IMR-90 (cell line): Measurements from ENCODE around the gene TXNDC15. TPM values are rescaled to one million over a fixed set of nuclear protein-coding genes. Genes with fewer than 3 reads are reported as not detected.

Experiments
- ATAC-seq: fragments of 200-7000 bp; cut with Tn5 transposase; 2 replicates; pipeline ENCODE4 v1.9.1; 2020; ENCODE audit warnings: low read depth, mild to moderate bottlenecking, moderate library complexity
- BruUV-seq: library from RNA; stranded (reverse); fragments of 400-500 nt; replicated peaks from 2 replicates; lab custom pipeline; 2021; lab: Mats Ljungman, UMichigan
- CTCF ChIA-PET: fragments of 300-600 bp; formaldehyde crosslinking; extraction: SDS; loops from one replicate; lab custom pipeline; 2021; ENCODE audit warnings: antibody characterized with exemption; lab: Yijun Ruan, JAX
- POLR2A ChIA-PET: fragments of 300-600 bp; sonication (Branson Sonifier 250); formaldehyde crosslinking; loops from one replicate; lab custom pipeline; 2022; ENCODE audit warnings: antibody characterized with exemption; ENCODE audit not compliant: unreplicated experiment; lab: Charles Lee
- DNase-seq: peaks from one replicate; pipeline ENCODE4 v3.0.0; 2013
- H2AFZ ChIP-seq: replicated peaks from 2 replicates; pipeline ENCODE3; 2013; ENCODE audit warnings: low read length, mild to moderate bottlenecking; ENCODE audit not compliant: poor library complexity
- H2AK5ac ChIP-seq: 2 replicates; pipeline ENCODE4 v1.6.1; 2013; ENCODE audit warnings: low read depth, low read length, inconsistent platforms
- H2AK9ac ChIP-seq: replicated peaks from 2 replicates; pipeline ENCODE3; 2013; ENCODE audit warnings: mild to moderate bottlenecking, low read depth, low read length, moderate library complexity; ENCODE audit not compliant: poor library complexity
- H2BK120ac ChIP-seq: 2 replicates; pipeline ENCODE4 v1.6.1; 2013; ENCODE audit warnings: low read depth, low read length, inconsistent platforms
- H2BK15ac ChIP-seq: 3 replicates; pipeline ENCODE4 v1.6.1; 2013; ENCODE audit warnings: low read depth, low read length, inconsistent platforms
- H2BK20ac ChIP-seq: 2 replicates; pipeline ENCODE4 v1.6.1; 2013; ENCODE audit warnings: low read depth, mild to moderate bottlenecking, inconsistent platforms, low read length, moderate library complexity
- H2BK5ac ChIP-seq: 2 replicates; pipeline ENCODE4 v1.6.1; 2013; ENCODE audit warnings: mild to moderate bottlenecking, low read depth, low read length, inconsistent platforms; ENCODE audit not compliant: poor library complexity, severe bottlenecking
- H3K14ac ChIP-seq: replicated peaks from 2 replicates; pipeline ENCODE4 v1.6.1; 2013; ENCODE audit warnings: low read depth, low read length, inconsistent platforms
- H3K18ac ChIP-seq: 2 replicates; pipeline ENCODE4 v1.6.1; 2013; ENCODE audit warnings: low read depth, low read length, control low read depth
- H3K23ac ChIP-seq: 2 replicates; pipeline ENCODE4 v1.6.1; 2013; ENCODE audit warnings: low read depth, low read length, inconsistent platforms
- H3K27ac ChIP-seq: 2 replicates; pipeline ENCODE4 v1.5.1; 2013; ENCODE audit warnings: mild to moderate bottlenecking, control low read depth, low read length; ENCODE audit not compliant: insufficient read depth
- H3K27me3 ChIP-seq: 2 replicates; pipeline ENCODE4 v1.6.1; 2013; ENCODE audit warnings: low read length; ENCODE audit not compliant: control insufficient read depth, insufficient read depth
- H3K36me3 ChIP-seq: 2 replicates; pipeline ENCODE4 v1.6.1; 2013; ENCODE audit warnings: low read length, mixed read lengths; ENCODE audit not compliant: control insufficient read depth, insufficient read depth
- H3K4ac ChIP-seq: 2 replicates; pipeline ENCODE4 v1.6.1; 2013; ENCODE audit warnings: low read depth, low read length, inconsistent platforms
- H3K4me1 ChIP-seq: 2 replicates; pipeline ENCODE4 v1.6.1; 2013; ENCODE audit warnings: low read length, mixed read lengths; ENCODE audit not compliant: control insufficient read depth, insufficient read depth
- H3K4me2 ChIP-seq: 2 replicates; pipeline ENCODE4 v1.6.1; 2013; ENCODE audit warnings: low read depth, mild to moderate bottlenecking, control low read depth, low read length, moderate library complexity
- H3K4me3 ChIP-seq: 2 replicates; pipeline ENCODE4 v1.5.1; 2013; ENCODE audit warnings: low read depth, mild to moderate bottlenecking, control low read depth, low read length, moderate library complexity; ENCODE audit not compliant: insufficient read depth
- H3K56ac ChIP-seq: 2 replicates; pipeline ENCODE4 v1.6.1; 2013; ENCODE audit warnings: low read length, inconsistent platforms; ENCODE audit not compliant: insufficient read depth; ENCODE audit errors: extremely low read depth
- H3K79me1 ChIP-seq, 2 experiments: 2 replicates each; pipeline ENCODE4 v1.6.1; 2013; ENCODE audit warnings: low read length in 2 of 2, inconsistent platforms in 1 of 2, low read depth in 1 of 2
- H3K9ac ChIP-seq: 2 replicates; pipeline ENCODE4 v1.6.1; 2013; ENCODE audit warnings: low read depth, low read length, control low read depth
- H3K9me1 ChIP-seq: 2 replicates; pipeline ENCODE4 v1.6.1; 2013; ENCODE audit warnings: low read length, inconsistent platforms; ENCODE audit not compliant: insufficient read depth
- H3K9me3 ChIP-seq: 2 replicates; pipeline ENCODE4 v1.6.1; 2013; ENCODE audit warnings: low read length; ENCODE audit not compliant: control insufficient read depth, insufficient read depth
- H4K20me1 ChIP-seq: 2 replicates; pipeline ENCODE4 v1.6.1; 2013; ENCODE audit warnings: low read length, inconsistent platforms; ENCODE audit not compliant: insufficient read depth
- H4K5ac ChIP-seq: 2 replicates; pipeline ENCODE4 v1.6.1; 2013; ENCODE audit warnings: mild to moderate bottlenecking, low read depth, low read length, control low read depth
- H4K8ac ChIP-seq, 2 experiments: 2 replicates each; pipeline ENCODE4 v1.6.1; 2013; ENCODE audit warnings: low read depth in 2 of 2, low read length in 2 of 2, control low read depth in 1 of 2, inconsistent platforms in 1 of 2
- H4K91ac ChIP-seq: 2 replicates; pipeline ENCODE4 v1.6.1; 2013; ENCODE audit warnings: low read depth, low read length, inconsistent platforms; ENCODE audit not compliant: insufficient read depth
- RAD21 ChIP-seq: IDR thresholded peaks from 2 replicates; pipeline ENCODE4 v1.6.1; 2012; ENCODE audit warnings: low read length, improper control_type of control experiment
- WGBS, 2 experiments: methylation state at CpG; one replicate each; pipeline versions ENCODE4 v1.1.5 to v1.1.7; 2013; ENCODE audit warnings: missing lambda C conversion rate in 2 of 2; ENCODE audit not compliant: insufficient read length in 1 of 2; ENCODE audit errors: extremely low coverage in 2 of 2; 5-methylcytosine and 5-hydroxymethylcytosine counted together
- dilution Hi-C: fragments of 300-500 bp; cut with HindIII; formaldehyde crosslinking; loops from one replicate; pipeline ENCODE4 v1.14.3; 2018; ENCODE audit warnings: low sequenced_read_pairs; ENCODE audit not compliant: unreplicated experiment
- in situ Hi-C: fragments of 300-500 bp; cut with MboI; formaldehyde crosslinking; loops from 3 replicates; pipeline ENCODE4 v1.14.3; 2019; ENCODE audit warnings: low sequenced_read_pairs, inconsistent platforms, mixed read lengths
- intact Hi-C: fragments of 100-400 bp; cut with micrococcal nuclease; formaldehyde crosslinking; loops from 2 replicates; pipeline ENCODE4 v1.10.0; 2022
- polyA plus RNA-seq, 3 experiments: library from polyadenylated mRNA; depleted of rRNA; stranded (reverse); fragments of >200 nt; gene quantifications; 2 replicates each; pipeline ENCODE4 v1.2.3, GENCODE V29; 2012; ENCODE audit warnings: low replicate concordance in 1 of 3
- total RNA-seq: library from RNA; depleted of rRNA; stranded (reverse); fragments of >200 nt; gene quantifications from 2 replicates; pipeline ENCODE4 v1.2.3, GENCODE V29; 2012
- TF ChIP-seq, protein P1 (sequence below): fragments of 150-350 bp; IDR thresholded peaks from 2 replicates; pipeline ENCODE4 v1.6.1; 2017; ENCODE audit warnings: mild to moderate bottlenecking, antibody characterized with exemption, low read length, low read depth
- TF ChIP-seq, protein P2 (sequence below): fragments of 150-350 bp; IDR thresholded peaks from 2 replicates; pipeline ENCODE4 v1.6.1; 2016; ENCODE audit warnings: low read depth, mild to moderate bottlenecking, low read length, moderate library complexity, borderline replicate concordance

Gene TXNDC15
- total and polyA plus RNA-seq, 2 of the 4 experiments (the other 2 are of a cell fraction) = 87.0 to 125 TPM

GRCh38 chr5:134840811-134841210, 33.4 kb upstream of the TXNDC15 start:
- Histone ChIP-seq H3K9me1 (peaks cover 14% of the 10 kb centered on the region), H3K14ac (no peak overlapping the region), H3K9me3 (no peaks in the 10 kb centered on the region), H4K5ac (no peak overlapping the region), H3K27me3 (no peaks in the 10 kb centered on the region), H2BK120ac (no peak overlapping the region), H3K27ac (no peak overlapping the region), H3K4me3 (no peak overlapping the region), H3K9ac (no peak overlapping the region), H3K18ac (no peak overlapping the region), H3K4me2 (no peak overlapping the region), H2BK5ac (no peak overlapping the region), H2BK20ac (no peak overlapping the region), H4K91ac (no peak overlapping the region), H4K20me1 (no peaks in the 10 kb centered on the region), H4K8ac (no peak overlapping the region), H2BK15ac (no peak overlapping the region), H3K4me1 (peaks cover 10% of the 10 kb centered on the region), H2AFZ (no peak overlapping the region), H3K56ac (no peak overlapping the region), H3K36me3 (peaks cover 10% of the 10 kb centered on the region), H2AK5ac (no peak overlapping the region), H3K4ac (no peak overlapping the region), H3K23ac (no peak overlapping the region), H3K79me1 (peaks cover 0 to 39% of the 10 kb centered on the region in 2 experiments; a peak in 3 of 4 replicates), H2AK9ac (no peak overlapping the region)
- BruUV-seq = no TSS peak
- ATAC-seq (no peak), DNase-seq (no peak)
- ChIA-PET CTCF (no interaction called here), POLR2A (no interaction called here)
- in situ Hi-C loops (no loop called here), intact Hi-C loops (no loop called here), dilution Hi-C loops (no loop called here)
- WGBS, 2 experiments = 100% methylated on average over 1 of the region's 3 CpGs; no CpG with 5 or more reads in 1 of the 2 experiments
- TF ChIP-seq, protein P1, sequence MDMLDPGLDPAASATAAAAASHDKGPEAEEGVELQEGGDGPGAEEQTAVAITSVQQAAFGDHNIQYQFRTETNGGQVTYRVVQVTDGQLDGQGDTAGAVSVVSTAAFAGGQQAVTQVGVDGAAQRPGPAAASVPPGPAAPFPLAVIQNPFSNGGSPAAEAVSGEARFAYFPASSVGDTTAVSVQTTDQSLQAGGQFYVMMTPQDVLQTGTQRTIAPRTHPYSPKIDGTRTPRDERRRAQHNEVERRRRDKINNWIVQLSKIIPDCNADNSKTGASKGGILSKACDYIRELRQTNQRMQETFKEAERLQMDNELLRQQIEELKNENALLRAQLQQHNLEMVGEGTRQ = no peak
- no peak for TF ChIP-seq RAD21
- TF ChIP-seq, protein P2, sequence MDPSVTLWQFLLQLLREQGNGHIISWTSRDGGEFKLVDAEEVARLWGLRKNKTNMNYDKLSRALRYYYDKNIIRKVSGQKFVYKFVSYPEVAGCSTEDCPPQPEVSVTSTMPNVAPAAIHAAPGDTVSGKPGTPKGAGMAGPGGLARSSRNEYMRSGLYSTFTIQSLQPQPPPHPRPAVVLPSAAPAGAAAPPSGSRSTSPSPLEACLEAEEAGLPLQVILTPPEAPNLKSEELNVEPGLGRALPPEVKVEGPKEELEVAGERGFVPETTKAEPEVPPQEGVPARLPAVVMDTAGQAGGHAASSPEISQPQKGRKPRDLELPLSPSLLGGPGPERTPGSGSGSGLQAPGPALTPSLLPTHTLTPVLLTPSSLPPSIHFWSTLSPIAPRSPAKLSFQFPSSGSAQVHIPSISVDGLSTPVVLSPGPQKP = no peak
